K562 (cell line): ENCODE results near the gene EFCAB12. TPM values are rescaled to one million over a fixed set of nuclear protein-coding genes. Genes with fewer than 3 reads are reported as not detected.
A peak's percentile ranks its signal among the peaks of the same experiment; 100 is the strongest.
"Not testable (repeated sequence)": the region's sequence is repeated elsewhere in the genome, so short reads cannot be mapped to it uniquely, and the experiment has no call there.

Source experiments
- ATAC-seq: fragments of 200-7000 bp; cut with Tn5 transposase; 3 replicates; pipeline ENCODE4 v1.9.1; 2020; ENCODE audit warnings: moderate library complexity
- BruUV-seq: library from RNA; stranded (reverse); fragments of 400-500 nt; replicated peaks from 2 replicates; lab custom pipeline; 2021; lab: Mats Ljungman, UMichigan
- CTCF ChIA-PET: fragments of 300-600 bp; formaldehyde crosslinking; extraction: SDS; loops from one replicate; lab custom pipeline; 2021; ENCODE audit warnings: low intra/inter-chr PET ratio; lab: Yijun Ruan, JAX
- POLR2A ChIA-PET: fragments of 300-600, 350-650 bp; sonication (Branson Sonifier 250); formaldehyde crosslinking; extraction: SDS; loops from one replicate; lab custom pipeline; 2021; ENCODE audit warnings: antibody characterized with exemption, inconsistent platforms; lab: Yijun Ruan, JAX
- DNase-seq, 4 experiments: peaks; one replicate each; pipeline versions ENCODE4 v3.0.0 to v3.0.0-alpha.2; 2011 to 2018; ENCODE audit warnings: low spot score in 3 of 4, mixed read lengths in 3 of 4; ENCODE audit errors: extremely low read depth in 1 of 4
- FAIRE-seq: peaks from 2 replicates; lab custom pipeline; 2011; peaks lifted over from hg19 to GRCh38; lab: Jason Lieb, UNC
- H2AFZ ChIP-seq: 2 replicates; pipeline ENCODE4 v1.6.0; 2011; ENCODE audit warnings: low read depth, low read length, control low read depth, inconsistent platforms
- H3K27ac ChIP-seq: fragments of 200-600 bp; 3 replicates; pipeline ENCODE4 v1.8.0; 2011; ENCODE audit warnings: low read depth, mild to moderate bottlenecking, control low read depth, inconsistent platforms, low read length, moderate library complexity, mixed read lengths; ENCODE audit errors: extremely low read depth
- H3K27me3 ChIP-seq, 2 experiments: fragments of 300-600 bp in 1 of 2; 2 replicates in 1 of 2; 3 replicates in 1 of 2; pipeline versions ENCODE4 v1.6.0 to v1.8.0; 2011; ENCODE audit warnings: inconsistent platforms in 2 of 2, low read length in 2 of 2, mild to moderate bottlenecking in 1 of 2, mixed read lengths in 1 of 2, moderate library complexity in 1 of 2; ENCODE audit not compliant: control insufficient read depth in 2 of 2, insufficient read depth in 2 of 2
- H3K36me3 ChIP-seq: fragments of 300-600 bp; 3 replicates; pipeline ENCODE4 v1.8.0; 2011; ENCODE audit warnings: mild to moderate bottlenecking, low read length, inconsistent platforms; ENCODE audit not compliant: control insufficient read depth, insufficient read depth
- H3K4me1 ChIP-seq, 2 experiments: fragments of 200-600 bp in 1 of 2; replicated peaks in 1 of 2; 2 replicates in 1 of 2; 3 replicates in 1 of 2; pipeline versions ENCODE4 v1.5.1 to v1.8.0; 2011; ENCODE audit warnings: inconsistent platforms in 2 of 2, low read length in 2 of 2, mild to moderate bottlenecking in 1 of 2, mixed read lengths in 1 of 2, moderate library complexity in 1 of 2; ENCODE audit not compliant: control insufficient read depth in 2 of 2, insufficient read depth in 2 of 2
- H3K4me2 ChIP-seq: 2 replicates; pipeline ENCODE4 v1.6.1; 2011; ENCODE audit warnings: low read length, control low read depth, inconsistent platforms, mixed read lengths; ENCODE audit not compliant: insufficient read depth
- H3K4me3 ChIP-seq: fragments of 200-600 bp; sonication (generic), shearing (Covaris generic); 2 replicates; pipeline ENCODE4 v1.5.1; 2016; ENCODE audit warnings: control low read depth, inconsistent platforms
- H3K79me2 ChIP-seq: fragments of 200-600 bp; 3 replicates; pipeline ENCODE4 v1.8.0; 2011; ENCODE audit warnings: low read length, inconsistent platforms; ENCODE audit not compliant: control insufficient read depth, insufficient read depth
- H3K9ac ChIP-seq, 2 experiments: 2 replicates each; pipeline versions ENCODE4 v1.6.0 to v1.6.1; 2011; ENCODE audit warnings: low read depth in 2 of 2, low read length in 2 of 2, control low read depth in 1 of 2, inconsistent platforms in 1 of 2, mild to moderate bottlenecking in 1 of 2, mixed read lengths in 1 of 2; ENCODE audit not compliant: insufficient read depth in 1 of 2
- H3K9me1 ChIP-seq: one replicate; pipeline ENCODE4 v1.6.0; 2011; ENCODE audit warnings: inconsistent platforms, mild to moderate bottlenecking, low read length, moderate library complexity; ENCODE audit not compliant: control insufficient read depth, insufficient read depth
- H3K9me3 ChIP-seq: replicated peaks from 2 replicates; pipeline ENCODE4 v1.5.1; 2011; ENCODE audit warnings: low read depth, low read length, inconsistent platforms; ENCODE audit not compliant: control insufficient read depth, insufficient read depth
- H4K20me1 ChIP-seq: replicated peaks from 2 replicates; pipeline ENCODE4 v1.6.1; 2011; ENCODE audit warnings: low read length, inconsistent platforms, mixed read lengths; ENCODE audit not compliant: control insufficient read depth, insufficient read depth
- CBFA2T3 ChIP-seq: fragments of 450-650 bp; IDR thresholded peaks from 2 replicates; pipeline ENCODE4 v1.6.1; 2017
- L3MBTL2 ChIP-seq: fragments of 450-650 bp; IDR thresholded peaks from 2 replicates; pipeline ENCODE4 v1.6.1; 2016; ENCODE audit warnings: mild to moderate bottlenecking, moderate library complexity
- MBD2 ChIP-seq: sonication (generic); IDR thresholded peaks from 2 replicates; pipeline ENCODE4 v1.6.1; 2016; ENCODE audit warnings: low read depth, borderline replicate concordance
- YY1 ChIP-seq, 3 experiments: IDR thresholded peaks; 2 replicates each; pipeline ENCODE4 v1.6.1; 2011; ENCODE audit warnings: low read length in 2 of 3, mild to moderate bottlenecking in 2 of 3, moderate library complexity in 2 of 3, borderline replicate concordance in 1 of 3, control low read depth in 1 of 3, low read depth in 1 of 3; ENCODE audit not compliant: insufficient read depth in 3 of 3, insufficient replicate concordance in 2 of 3, control insufficient read depth in 1 of 3, insufficient read length in 1 of 3; ENCODE audit errors: extremely low read depth in 1 of 3
- WGBS: fragments of 100-300 bp; shearing (Covaris generic); methylation state at CpG from one replicate; pipeline ENCODE4 v1.1.6; 2016; ENCODE audit warnings: low coverage, mixed read lengths; ENCODE audit not compliant: insufficient coverage; ENCODE audit errors: missing lambda C conversion rate; 5-methylcytosine and 5-hydroxymethylcytosine counted together
- in situ Hi-C: fragments of 300-500 bp; cut with MboI; formaldehyde crosslinking; loops from 4 replicates; pipeline ENCODE4 v1.15.0; 2018; ENCODE audit warnings: inconsistent platforms, mixed read lengths
- intact Hi-C: fragments of 100-400 bp; cut with micrococcal nuclease; formaldehyde crosslinking; loops from 2 replicates; pipeline ENCODE4 v1.14.2; 2022
- polyA plus RNA-seq, 8 experiments: library from polyadenylated mRNA; depleted of rRNA in 4 of 8; stranded (reverse) in 5 of 8; unstranded in 3 of 8; fragments of >200 nt; fragmentation: Nextera tagmentation in 2 of 8; fragmentation: Illumina TruSeq in 1 of 8; extraction: Ambion mirVana in 2 of 8; extraction: Trizol in 1 of 8; gene quantifications; 2 replicates each; pipeline versions ENCODE4 v1.2.1 to v1.2.3, GENCODE V29; 2011 to 2014; ENCODE audit warnings: inconsistent platforms in 1 of 8, missing spikeins in 1 of 8
- total RNA-seq, 7 experiments: library from RNA; depleted of rRNA in 6 of 7; stranded (reverse); fragments of >200 nt in 6 of 7; fragmentation: Illumina TruSeq in 2 of 7; extraction: Trizol in 2 of 7; gene quantifications; 2 replicates each; pipeline versions ENCODE4 v1.2.1 to v1.2.3, GENCODE V29; 2011 to 2021; ENCODE audit warnings: low replicate concordance in 1 of 7
- TF ChIP-seq, protein P1 (sequence below): fragments of 450-650 bp; IDR thresholded peaks from 2 replicates; pipeline ENCODE4 v1.6.1; 2016
- TF ChIP-seq, protein P2 (sequence below): fragments of 200-800 bp; sonication (Bioruptor generic); IDR thresholded peaks from 2 replicates; pipeline ENCODE4 v1.6.1; 2017; ENCODE audit warnings: missing genetic modification characterization, missing compliant biosample characterization

The EFCAB12 gene
- total and polyA plus RNA-seq, 9 of the 15 experiments (the other 6 are each of a cell fraction or from before 2014, with no cell fraction given), result 0.08 to 0.95 (median 0.56) TPM; not detected in 1

DNA sequence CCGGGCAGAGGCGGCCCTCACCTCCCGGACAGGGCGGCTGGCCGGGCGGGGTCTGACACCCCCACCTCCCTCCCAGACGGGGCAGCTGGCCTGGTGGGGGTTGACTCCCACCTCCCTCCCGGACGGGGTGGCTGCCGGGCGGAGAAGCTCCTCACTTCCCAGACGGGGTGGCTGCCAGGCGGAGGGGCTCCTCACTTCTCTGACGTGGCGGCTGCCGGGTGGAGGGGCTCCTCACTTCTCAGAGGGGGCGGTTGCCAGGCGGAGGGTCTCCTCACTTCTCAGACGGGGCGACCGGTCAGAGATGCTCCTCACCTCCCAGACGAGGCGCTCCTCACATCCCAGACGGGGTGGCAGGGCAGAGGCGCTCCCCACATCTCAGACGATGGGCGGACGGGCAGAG lies 65.1 kb downstream of the EFCAB12 start:
- H3K9me3 ChIP-seq, DNase-seq, BruUV-seq, H2AFZ ChIP-seq, H3K27me3 ChIP-seq, CTCF ChIA-PET, H3K4me2 ChIP-seq, FAIRE-seq, H3K4me3 ChIP-seq, H3K79me2 ChIP-seq, H4K20me1 ChIP-seq, H3K9ac ChIP-seq, H3K36me3 ChIP-seq, intact Hi-C loops, in situ Hi-C loops, ATAC-seq, H3K27ac ChIP-seq, POLR2A ChIA-PET, H3K9me1 ChIP-seq: not testable (repeated sequence)
- peaks cover 3 to 21% of the 10 kb centered on the region in 2 experiments; a peak in 4 of 5 replicates for H3K4me1 ChIP-seq
- WGBS, result 68% methylated on average over 7 of the region's 28 CpGs

DNA sequence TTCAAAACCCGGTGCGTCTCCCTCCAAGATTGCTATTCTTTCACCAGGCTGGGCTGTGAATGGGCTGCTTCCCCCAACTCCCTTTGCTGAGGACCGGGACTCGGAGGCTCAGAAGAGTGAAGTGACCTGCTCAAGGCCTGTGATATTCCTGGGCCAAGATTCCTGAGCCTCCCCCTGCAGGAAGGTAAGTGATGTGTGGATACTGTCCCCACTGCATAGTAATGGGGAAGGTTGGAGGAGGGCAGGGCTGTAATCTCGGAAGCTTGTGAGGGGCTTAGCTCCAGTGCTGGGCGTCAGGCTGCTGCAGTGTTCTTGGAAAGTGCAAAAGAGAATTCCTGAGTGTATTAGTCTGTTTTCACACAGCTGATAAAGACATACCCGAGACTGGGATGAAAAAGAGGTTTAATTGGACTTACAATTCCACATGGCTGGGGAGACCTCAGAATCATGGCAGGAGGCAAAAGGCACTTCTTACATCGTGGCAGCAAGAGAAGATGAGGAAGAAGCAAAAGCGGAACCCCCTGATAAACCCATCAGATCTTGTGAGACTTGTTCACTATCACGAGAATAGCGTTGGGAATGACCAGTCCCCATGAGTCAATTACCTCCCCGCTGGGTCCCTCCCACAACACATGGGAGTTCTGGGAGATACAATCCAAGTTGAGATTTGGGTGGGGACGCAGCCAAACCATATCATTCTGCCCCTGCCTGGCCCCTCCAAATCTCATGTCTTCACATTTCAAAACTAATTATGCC lies 67.6 kb downstream of the EFCAB12 start:
- ChIA-PET CTCF (no interaction called here), POLR2A (no interaction called here)
- no peak overlapping the region for H2AFZ ChIP-seq
- peaks cover 3 to 24% of the 10 kb centered on the region in 2 experiments; a peak in 4 of 5 replicates for H3K4me1 ChIP-seq
- FAIRE-seq (no peak), DNase-seq (peak in 1 of 4 experiments; percentile 28), ATAC-seq (peak; percentile 47; the same call in 2 of the 3 replicates)
- H3K9me1 ChIP-seq, result no peaks in the 10 kb centered on the region
- H3K27me3 ChIP-seq, result no peaks in the 10 kb centered on the region
- H3K4me2 ChIP-seq, result no peak overlapping the region
- intact Hi-C loops (no loop called here), in situ Hi-C loops (no loop called here)
- no peaks in the 10 kb centered on the region for H4K20me1 ChIP-seq
- H3K4me3 ChIP-seq, result no peak overlapping the region
- no peak overlapping the region for H3K27ac ChIP-seq
- no peak overlapping the region for H3K9ac ChIP-seq
- H3K9me3 ChIP-seq, result no peaks in the 10 kb centered on the region
- TSS peak; percentile 80 for BruUV-seq
- no peaks in the 10 kb centered on the region for H3K79me2 ChIP-seq
- H3K36me3 ChIP-seq, result no peaks in the 10 kb centered on the region
- 25% methylated on average over 11 of the region's 13 CpGs for WGBS
- TF ChIP-seq, protein P1, sequence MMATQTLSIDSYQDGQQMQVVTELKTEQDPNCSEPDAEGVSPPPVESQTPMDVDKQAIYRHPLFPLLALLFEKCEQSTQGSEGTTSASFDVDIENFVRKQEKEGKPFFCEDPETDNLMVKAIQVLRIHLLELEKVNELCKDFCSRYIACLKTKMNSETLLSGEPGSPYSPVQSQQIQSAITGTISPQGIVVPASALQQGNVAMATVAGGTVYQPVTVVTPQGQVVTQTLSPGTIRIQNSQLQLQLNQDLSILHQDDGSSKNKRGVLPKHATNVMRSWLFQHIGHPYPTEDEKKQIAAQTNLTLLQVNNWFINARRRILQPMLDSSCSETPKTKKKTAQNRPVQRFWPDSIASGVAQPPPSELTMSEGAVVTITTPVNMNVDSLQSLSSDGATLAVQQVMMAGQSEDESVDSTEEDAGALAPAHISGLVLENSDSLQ, result peak; percentile 25; the same call in 1 of the 2 replicates
- TF ChIP-seq YY1 (IDR thresholded peaks at IDR 0.05; ENCODE audit: borderline replicate concordance in 1 of 3, control insufficient read depth in 1 of 3, extremely low read depth in 1 of 3, insufficient read depth in 3 of 3, insufficient read length in 1 of 3, insufficient replicate concordance in 2 of 3, low read depth in 1 of 3, low read length in 2 of 3) (no peak), MBD2 (no peak), CBFA2T3 (0 out of 2 replicates have a peak, but pooled peaks have one; percentile 9), L3MBTL2 (0 out of 2 replicates have a peak, but pooled peaks have one; percentile 28)
- TF ChIP-seq, protein P2, sequence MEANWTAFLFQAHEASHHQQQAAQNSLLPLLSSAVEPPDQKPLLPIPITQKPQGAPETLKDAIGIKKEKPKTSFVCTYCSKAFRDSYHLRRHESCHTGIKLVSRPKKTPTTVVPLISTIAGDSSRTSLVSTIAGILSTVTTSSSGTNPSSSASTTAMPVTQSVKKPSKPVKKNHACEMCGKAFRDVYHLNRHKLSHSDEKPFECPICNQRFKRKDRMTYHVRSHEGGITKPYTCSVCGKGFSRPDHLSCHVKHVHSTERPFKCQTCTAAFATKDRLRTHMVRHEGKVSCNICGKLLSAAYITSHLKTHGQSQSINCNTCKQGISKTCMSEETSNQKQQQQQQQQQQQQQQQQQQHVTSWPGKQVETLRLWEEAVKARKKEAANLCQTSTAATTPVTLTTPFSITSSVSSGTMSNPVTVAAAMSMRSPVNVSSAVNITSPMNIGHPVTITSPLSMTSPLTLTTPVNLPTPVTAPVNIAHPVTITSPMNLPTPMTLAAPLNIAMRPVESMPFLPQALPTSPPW (CRISPR knock-in tag), result no peak
